Large intestine (tissue), 3 donors: ENCODE results near the gene SEMA5A. TPM values are rescaled to one million over a fixed set of nuclear protein-coding genes. Genes with fewer than 3 reads are reported as not detected.

Source experiments
- DNase-seq, 2 donors: peaks; one replicate each; pipeline versions ENCODE4 v3.0.0 to v3.0.0-alpha.2; 2013
- H3K27ac ChIP-seq: one replicate; pipeline ENCODE4 v1.5.1; 2013; ENCODE audit warnings: low read length
- H3K27me3 ChIP-seq: 2 replicates; pipeline ENCODE4 v1.6.1; 2013; ENCODE audit warnings: low read length; ENCODE audit not compliant: control insufficient read depth, insufficient read depth
- H3K36me3 ChIP-seq: 2 replicates; pipeline ENCODE4 v1.6.1; 2013; ENCODE audit warnings: low read length; ENCODE audit not compliant: control insufficient read depth, insufficient read depth
- H3K4me1 ChIP-seq: one replicate; pipeline ENCODE4 v1.6.1; 2013; ENCODE audit warnings: low read length; ENCODE audit not compliant: control insufficient read depth, insufficient read depth
- H3K4me3 ChIP-seq: one replicate; pipeline ENCODE4 v1.5.1; 2013; ENCODE audit warnings: low read length
- H3K9me3 ChIP-seq: one replicate; pipeline ENCODE4 v1.6.1; 2013; ENCODE audit warnings: mild to moderate bottlenecking, low read depth, low read length, moderate library complexity; ENCODE audit not compliant: control insufficient read depth
- WGBS: methylation state at CpG from one replicate; pipeline ENCODE4 v1.1.5; 2013; ENCODE audit warnings: low lambda C conversion rate; ENCODE audit not compliant: insufficient coverage; 5-methylcytosine and 5-hydroxymethylcytosine counted together
- polyA plus RNA-seq: library from polyadenylated mRNA; unstranded; fragments of 120-200 nt; gene quantifications from one replicate; pipeline ENCODE4 v1.2.1, GENCODE V29; 2013

SEMA5A gene
- polyA plus RNA-seq, 1 donor = 11.9 TPM

GRCh38 chr5:9351546-9351945 lies 194.3 kb downstream of the SEMA5A start:
- H3K36me3 ChIP-seq = no peaks in the 10 kb centered on the region
- DNase-seq = no peak
- no CpG with 5 or more reads among the region's 2 CpGs for WGBS
- peaks cover 45% of the 10 kb centered on the region for H3K4me1 ChIP-seq
- H3K27me3 ChIP-seq = no peaks in the 10 kb centered on the region
- H3K4me3 ChIP-seq = no peak overlapping the region
- peak overlapping the region; percentile 6 for H3K27ac ChIP-seq
- no peaks in the 10 kb centered on the region for H3K9me3 ChIP-seq

GRCh38 chr5:9350301-9350797 lies 195.5 kb downstream of the SEMA5A start:
- Histone ChIP-seq H3K4me3 (no peak overlapping the region), H3K27ac (peak overlapping the region; percentile 6), H3K36me3 (no peaks in the 10 kb centered on the region), H3K4me1 (peaks cover 44% of the 10 kb centered on the region), H3K27me3 (no peaks in the 10 kb centered on the region), H3K9me3 (no peaks in the 10 kb centered on the region)
- DNase-seq = no peak
- no CpG with 5 or more reads among the region's 4 CpGs for WGBS

GRCh38 chr5:9348401-9348996 lies 197.4 kb downstream of the SEMA5A start:
- peak; percentile 51 to 77 for DNase-seq
- H3K27ac ChIP-seq = peak overlapping the region; percentile 85
- 13% methylated on average over 1 of the region's 5 CpGs for WGBS

GRCh38 chr5:9347541-9348295 lies 198.2 kb downstream of the SEMA5A start:
- no peak for DNase-seq
- Histone ChIP-seq H3K27me3 (no peaks in the 10 kb centered on the region), H3K36me3 (no peaks in the 10 kb centered on the region), H3K4me3 (no peak overlapping the region), H3K9me3 (no peaks in the 10 kb centered on the region), H3K27ac (peak overlapping the region; percentile 50), H3K4me1 (peaks cover 25% of the 10 kb centered on the region)
- WGBS = no CpG with 5 or more reads among the region's 7 CpGs

More at GRCh38 chr5:9348401-9348996, 197.4 kb downstream of the SEMA5A start:
- Histone ChIP-seq H3K27me3 (no peaks in the 10 kb centered on the region), H3K4me1 (peaks cover 28% of the 10 kb centered on the region), H3K36me3 (no peaks in the 10 kb centered on the region), H3K9me3 (no peaks in the 10 kb centered on the region), H3K4me3 (no peak overlapping the region)

GRCh38 chr5:9347032-9347431 lies 198.8 kb downstream of the SEMA5A start:
- no peak overlapping the region for H3K4me3 ChIP-seq
- no peaks in the 10 kb centered on the region for H3K36me3 ChIP-seq
- H3K9me3 ChIP-seq = no peaks in the 10 kb centered on the region
- 100% methylated on average over 3 of the region's 3 CpGs for WGBS
- no peaks in the 10 kb centered on the region for H3K27me3 ChIP-seq
- H3K4me1 ChIP-seq = peaks cover 25% of the 10 kb centered on the region
- no peak overlapping the region for H3K27ac ChIP-seq
- DNase-seq = no peak

- DNase-seq = no peak
- no peaks in the 10 kb centered on the region for H3K9me3 ChIP-seq
- no peak overlapping the region for H3K27ac ChIP-seq
- peaks cover 16% of the 10 kb centered on the region for H3K4me1 ChIP-seq
- WGBS = no CpG with 5 or more reads among the region's 1 CpG
- no peak overlapping the region for H3K4me3 ChIP-seq
- no peaks in the 10 kb centered on the region for H3K36me3 ChIP-seq
- no peaks in the 10 kb centered on the region for H3K27me3 ChIP-seq
Observed at GRCh38 chr5:9344751-9345240, 201.1 kb downstream of the SEMA5A start.

GRCh38 chr5:9343146-9343850 lies 202.6 kb downstream of the SEMA5A start:
- WGBS = 70% methylated on average over 2 of the region's 3 CpGs
- H3K4me3 ChIP-seq = no peak overlapping the region
- peaks cover 7% of the 10 kb centered on the region for H3K4me1 ChIP-seq
- H3K27me3 ChIP-seq = no peaks in the 10 kb centered on the region
- H3K9me3 ChIP-seq = no peaks in the 10 kb centered on the region
- H3K36me3 ChIP-seq = no peaks in the 10 kb centered on the region
- no peak for DNase-seq
- H3K27ac ChIP-seq = no peak overlapping the region

GRCh38 chr5:9342161-9342787 lies 203.6 kb downstream of the SEMA5A start:
- WGBS = 100% methylated on average over 2 of the region's 6 CpGs
- H3K27ac ChIP-seq = no peak overlapping the region
- H3K4me1 ChIP-seq = no peaks in the 10 kb centered on the region
- no peak for DNase-seq
- no peak overlapping the region for H3K4me3 ChIP-seq
- no peaks in the 10 kb centered on the region for H3K9me3 ChIP-seq
- H3K27me3 ChIP-seq = no peaks in the 10 kb centered on the region
- H3K36me3 ChIP-seq = no peaks in the 10 kb centered on the region

GRCh38 chr5:9340085-9340484 lies 205.8 kb downstream of the SEMA5A start:
- no CpG with 5 or more reads among the region's 2 CpGs for WGBS
- Histone ChIP-seq H3K27me3 (no peaks in the 10 kb centered on the region), H3K4me3 (no peak overlapping the region), H3K4me1 (no peaks in the 10 kb centered on the region), H3K36me3 (peaks cover 5% of the 10 kb centered on the region), H3K9me3 (no peaks in the 10 kb centered on the region), H3K27ac (no peak overlapping the region)
- DNase-seq = no peak
